ENCODE measurements around the gene BAIAP2L1.

- no peak for TF ChIP-seq EZH2 (IDR thresholded peaks at IDR 0.05; ENCODE audit: insufficient read depth, poor library complexity, severe bottlenecking)
- no peak for TF ChIP-seq EZH2phosphoT487 (IDR thresholded peaks at IDR 0.05; ENCODE audit: insufficient read depth, low read depth)
These were observed 122.5 kb downstream of the BAIAP2L1 start for GRCh38 chr7:98278408-98278807.

All from GM23248 (cell line).